ENCODE results near the gene NPY1R.

The NPY1R gene

GRCh38 chr4:163350672-163351071 lies 18.3 kb upstream of the NPY1R start:
- TF ChIP-seq, protein P1, sequence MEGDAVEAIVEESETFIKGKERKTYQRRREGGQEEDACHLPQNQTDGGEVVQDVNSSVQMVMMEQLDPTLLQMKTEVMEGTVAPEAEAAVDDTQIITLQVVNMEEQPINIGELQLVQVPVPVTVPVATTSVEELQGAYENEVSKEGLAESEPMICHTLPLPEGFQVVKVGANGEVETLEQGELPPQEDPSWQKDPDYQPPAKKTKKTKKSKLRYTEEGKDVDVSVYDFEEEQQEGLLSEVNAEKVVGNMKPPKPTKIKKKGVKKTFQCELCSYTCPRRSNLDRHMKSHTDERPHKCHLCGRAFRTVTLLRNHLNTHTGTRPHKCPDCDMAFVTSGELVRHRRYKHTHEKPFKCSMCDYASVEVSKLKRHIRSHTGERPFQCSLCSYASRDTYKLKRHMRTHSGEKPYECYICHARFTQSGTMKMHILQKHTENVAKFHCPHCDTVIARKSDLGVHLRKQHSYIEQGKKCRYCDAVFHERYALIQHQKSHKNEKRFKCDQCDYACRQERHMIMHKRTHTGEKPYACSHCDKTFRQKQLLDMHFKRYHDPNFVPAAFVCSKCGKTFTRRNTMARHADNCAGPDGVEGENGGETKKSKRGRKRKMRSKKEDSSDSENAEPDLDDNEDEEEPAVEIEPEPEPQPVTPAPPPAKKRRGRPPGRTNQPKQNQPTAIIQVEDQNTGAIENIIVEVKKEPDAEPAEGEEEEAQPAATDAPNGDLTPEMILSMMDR (IDR thresholded peaks at IDR 0.05; ENCODE audit: insufficient read depth, low read depth, low read length, missing control alignments): no peak
- DNase-seq (ENCODE audit: low read depth): peak; percentile 61
- H3K4me3 ChIP-seq (ENCODE audit: low read length): no peak overlapping the region

GRCh38 chr4:163344147-163345125 lies 12.0 kb upstream of the NPY1R start:
- peak overlapping the region; percentile 17 for H3K4me3 ChIP-seq (ENCODE audit: low read length)
- no peak for DNase-seq (ENCODE audit: low read depth)
- TF ChIP-seq, protein P1 (IDR thresholded peaks at IDR 0.05; ENCODE audit: insufficient read depth, low read depth, low read length, missing control alignments): no peak

DNA sequence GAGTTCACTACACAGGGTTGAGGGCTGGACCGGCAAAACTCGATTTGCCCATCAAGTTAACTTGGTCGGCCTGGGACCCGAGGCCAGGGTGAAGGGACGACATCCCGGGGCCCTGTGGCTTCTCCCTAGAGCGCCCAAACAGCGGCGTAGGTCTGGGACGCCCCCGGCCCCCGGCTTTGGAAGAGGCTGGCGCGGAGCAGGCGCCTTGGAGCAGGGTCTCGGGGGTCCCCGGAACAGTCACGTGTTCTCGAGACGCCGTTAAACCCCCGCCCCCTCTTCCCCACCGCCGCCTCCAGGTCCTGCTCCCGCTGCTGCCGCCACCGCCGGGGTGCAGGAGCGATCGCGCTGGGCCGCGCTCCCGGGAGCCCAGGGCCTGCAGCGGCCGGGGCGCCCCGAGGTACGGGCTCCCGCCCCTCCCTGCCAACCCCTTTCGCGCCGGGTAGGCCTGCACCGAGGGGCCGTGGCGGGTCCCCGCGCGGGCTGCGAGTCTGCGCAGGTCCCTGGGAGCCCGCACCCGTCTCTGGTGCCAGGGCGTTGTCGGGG lies 11.3 kb upstream of the NPY1R start, which contains the start of gene NPY5R:
Gene NPY5R (plus strand): TSS at position 289 of the 543 bp plus-strand sequence. CDS start 6,382 bp downstream, outside the sequence.
- no peak for DNase-seq (ENCODE audit: low read depth)
- H3K4me3 ChIP-seq (ENCODE audit: low read length): peak within 1 kb of the TSS; percentile 17
- TF ChIP-seq, protein P1 (IDR thresholded peaks at IDR 0.05; ENCODE audit: insufficient read depth, low read depth, low read length, missing control alignments): no peak

DNA sequence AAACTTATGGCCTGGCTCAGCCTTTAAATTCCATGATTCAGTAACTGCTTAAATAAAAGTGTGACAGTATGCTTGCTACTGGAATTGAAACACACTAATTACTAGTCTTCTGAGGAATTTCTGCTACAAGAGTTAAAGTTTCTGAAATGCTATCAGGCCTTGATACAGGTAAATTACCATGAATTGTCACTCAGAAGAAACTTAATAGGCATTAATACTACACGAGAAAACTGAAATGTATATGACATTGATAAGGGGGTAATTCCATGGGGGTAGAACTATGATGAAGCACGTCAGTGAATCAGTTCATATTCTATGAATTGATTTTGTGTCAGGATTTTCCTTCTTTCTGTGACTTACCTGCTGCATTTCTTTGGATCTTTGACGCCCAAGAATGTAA lies 3.0 kb upstream of the NPY1R start:
- TF ChIP-seq, protein P1 (IDR thresholded peaks at IDR 0.05; ENCODE audit: insufficient read depth, low read depth, low read length, missing control alignments): no peak
- DNase-seq (ENCODE audit: low read depth): no peak
- no peak overlapping the region for H3K4me3 ChIP-seq (ENCODE audit: low read length)

GRCh38 chr4:163331629-163332376 lies 593 bp downstream of the NPY1R start:
- peak overlapping the region; percentile 63 for H3K4me3 ChIP-seq (ENCODE audit: low read length)
- peak; percentile 30 for DNase-seq (ENCODE audit: low read depth)
- TF ChIP-seq, protein P1 (IDR thresholded peaks at IDR 0.05; ENCODE audit: insufficient read depth, low read depth, low read length, missing control alignments): no peak

DNA sequence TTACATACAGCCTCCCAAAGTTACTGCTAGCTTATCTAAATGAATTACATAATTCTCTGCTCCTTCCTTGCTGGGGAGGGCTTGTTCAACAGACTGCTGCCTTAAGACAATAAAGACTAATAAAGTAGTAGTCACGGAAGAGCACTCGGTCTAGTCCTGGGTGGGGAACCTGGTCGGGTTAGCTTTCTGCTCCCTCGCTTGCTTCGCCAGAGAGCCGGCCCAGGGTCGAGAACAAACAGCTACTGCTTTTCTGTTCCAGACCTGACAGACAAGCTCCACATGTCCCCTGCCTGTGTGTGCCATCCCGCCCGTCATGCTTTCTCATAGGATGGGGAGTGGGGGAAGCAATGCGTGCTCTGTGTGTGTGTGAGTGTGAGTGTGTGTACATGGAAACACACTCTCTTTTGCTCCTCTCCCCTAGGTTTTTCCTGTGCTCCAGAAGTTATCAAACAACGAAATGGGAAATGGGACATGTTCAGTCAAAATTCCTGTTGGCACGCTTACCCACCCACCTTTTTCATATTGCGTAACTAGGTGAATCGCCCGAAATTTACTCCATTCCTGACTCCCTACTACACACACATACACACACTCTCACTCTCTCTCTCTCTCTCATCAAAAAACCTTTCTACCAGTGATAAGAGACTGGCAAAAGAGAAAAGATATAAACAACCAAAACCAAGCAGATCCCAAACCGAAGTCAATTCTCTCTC lies 1.3 kb downstream of the NPY1R start:
- TF ChIP-seq, protein P1 (IDR thresholded peaks at IDR 0.05; ENCODE audit: insufficient read depth, low read depth, low read length, missing control alignments): no peak
- DNase-seq (ENCODE audit: low read depth): peak; percentile 33
- H3K4me3 ChIP-seq (ENCODE audit: low read length): no peak overlapping the region
